PFSK-1 (cell line): ENCODE data around the gene CHD6.

Experiments used
- FOXP2 ChIP-seq: optimal IDR thresholded peaks from 2 replicates; pipeline ENCODE3; 2011; ENCODE audit warnings: borderline replicate concordance, control low read depth, inconsistent platforms; ENCODE audit not compliant: insufficient read depth; ENCODE audit errors: extremely low read length, extremely low read depth
- POLR2AphosphoS5 ChIP-seq: IDR thresholded peaks from 2 replicates; pipeline ENCODE4 v1.6.1; 2012; ENCODE audit warnings: low read depth, mild to moderate bottlenecking, control low read depth, low read length, moderate library complexity
- SIN3A ChIP-seq: IDR thresholded peaks from 2 replicates; pipeline ENCODE4 v1.6.1; 2012; ENCODE audit warnings: mild to moderate bottlenecking, low read length, moderate library complexity, borderline replicate concordance; ENCODE audit not compliant: insufficient read depth
- TAF1 ChIP-seq: IDR thresholded peaks from 2 replicates; pipeline ENCODE4 v1.6.1; 2012; ENCODE audit warnings: low read length, control low read depth, borderline replicate concordance; ENCODE audit not compliant: insufficient read depth
- TF ChIP-seq, protein P1 (sequence below), 2 experiments: IDR thresholded peaks; 2 replicates each; pipeline versions ENCODE4 v1.6.1 to v1.8.0; 2011 to 2012; ENCODE audit warnings: low read depth in 2 of 2, low read length in 2 of 2, control low read depth in 1 of 2, inconsistent platforms in 1 of 2, mild to moderate bottlenecking in 1 of 2, moderate library complexity in 1 of 2; ENCODE audit not compliant: insufficient read depth in 1 of 2

Gene CHD6

DNA sequence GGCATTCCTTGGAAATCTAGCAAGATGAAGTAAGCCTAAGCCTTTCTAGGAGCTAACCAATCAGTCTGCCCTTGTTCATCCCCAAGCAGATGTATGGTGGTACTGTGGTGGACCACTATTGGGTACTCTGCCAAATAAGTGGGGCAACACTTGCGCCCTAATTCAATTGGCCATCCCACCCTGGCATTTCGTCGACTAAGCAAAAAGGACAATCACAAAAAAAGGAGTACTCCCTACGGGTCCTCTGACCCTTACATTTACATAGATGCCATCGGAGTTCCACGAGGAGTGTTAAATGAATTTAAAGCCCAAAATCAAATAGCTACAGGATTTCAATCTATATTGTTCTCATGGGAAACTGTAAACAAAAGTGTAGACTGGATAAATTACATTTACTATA, 19.5 kb downstream of the CHD6 start:
- TF ChIP-seq FOXP2, result no peak
- no peak for TF ChIP-seq POLR2AphosphoS5
- no peak for TF ChIP-seq SIN3A
- TF ChIP-seq, protein P1, sequence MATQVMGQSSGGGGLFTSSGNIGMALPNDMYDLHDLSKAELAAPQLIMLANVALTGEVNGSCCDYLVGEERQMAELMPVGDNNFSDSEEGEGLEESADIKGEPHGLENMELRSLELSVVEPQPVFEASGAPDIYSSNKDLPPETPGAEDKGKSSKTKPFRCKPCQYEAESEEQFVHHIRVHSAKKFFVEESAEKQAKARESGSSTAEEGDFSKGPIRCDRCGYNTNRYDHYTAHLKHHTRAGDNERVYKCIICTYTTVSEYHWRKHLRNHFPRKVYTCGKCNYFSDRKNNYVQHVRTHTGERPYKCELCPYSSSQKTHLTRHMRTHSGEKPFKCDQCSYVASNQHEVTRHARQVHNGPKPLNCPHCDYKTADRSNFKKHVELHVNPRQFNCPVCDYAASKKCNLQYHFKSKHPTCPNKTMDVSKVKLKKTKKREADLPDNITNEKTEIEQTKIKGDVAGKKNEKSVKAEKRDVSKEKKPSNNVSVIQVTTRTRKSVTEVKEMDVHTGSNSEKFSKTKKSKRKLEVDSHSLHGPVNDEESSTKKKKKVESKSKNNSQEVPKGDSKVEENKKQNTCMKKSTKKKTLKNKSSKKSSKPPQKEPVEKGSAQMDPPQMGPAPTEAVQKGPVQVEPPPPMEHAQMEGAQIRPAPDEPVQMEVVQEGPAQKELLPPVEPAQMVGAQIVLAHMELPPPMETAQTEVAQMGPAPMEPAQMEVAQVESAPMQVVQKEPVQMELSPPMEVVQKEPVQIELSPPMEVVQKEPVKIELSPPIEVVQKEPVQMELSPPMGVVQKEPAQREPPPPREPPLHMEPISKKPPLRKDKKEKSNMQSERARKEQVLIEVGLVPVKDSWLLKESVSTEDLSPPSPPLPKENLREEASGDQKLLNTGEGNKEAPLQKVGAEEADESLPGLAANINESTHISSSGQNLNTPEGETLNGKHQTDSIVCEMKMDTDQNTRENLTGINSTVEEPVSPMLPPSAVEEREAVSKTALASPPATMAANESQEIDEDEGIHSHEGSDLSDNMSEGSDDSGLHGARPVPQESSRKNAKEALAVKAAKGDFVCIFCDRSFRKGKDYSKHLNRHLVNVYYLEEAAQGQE (IDR thresholded peaks at IDR 0.05; ENCODE audit: insufficient read depth in 1 of 2, low read depth in 2 of 2, low read length in 2 of 2), result no peak
- no peak for TF ChIP-seq TAF1

DNA sequence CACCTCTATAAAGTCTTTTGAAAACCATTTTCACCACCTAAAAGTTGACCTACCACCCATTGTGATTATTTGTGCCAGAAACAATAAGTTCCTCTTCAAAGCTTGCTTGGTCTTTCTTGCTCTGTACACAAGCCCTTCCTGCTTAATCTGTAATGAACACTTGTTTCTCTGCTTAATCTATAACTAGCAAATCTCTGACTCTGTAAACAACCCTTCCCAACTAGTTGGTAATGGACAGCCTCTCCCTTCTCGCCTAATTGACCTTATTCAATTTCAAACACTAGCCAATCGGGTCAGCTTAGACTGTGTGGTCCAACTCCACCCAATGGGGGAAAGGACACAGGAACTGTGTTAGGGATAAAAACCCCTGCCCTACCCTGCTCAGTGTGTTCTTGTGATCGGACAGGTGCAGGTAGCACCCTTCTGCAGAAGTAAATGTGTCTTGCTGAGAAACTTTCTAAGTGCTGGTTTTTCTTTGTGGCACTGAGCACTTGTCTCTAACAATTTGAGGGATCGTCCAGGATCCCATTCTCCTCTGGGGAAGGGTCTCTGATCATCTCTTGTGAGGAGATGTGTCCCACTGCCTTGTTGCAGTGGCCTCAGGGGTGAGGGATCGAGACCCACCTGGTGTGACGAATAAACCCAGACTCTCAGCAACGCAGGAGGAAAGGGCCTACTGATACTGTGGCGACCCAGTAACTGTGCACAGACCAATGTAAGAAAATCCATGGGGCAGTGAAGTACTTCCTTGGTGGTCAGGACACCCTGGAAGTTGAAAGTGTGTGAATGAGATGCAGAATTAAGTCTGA, 23.5 kb downstream of the CHD6 start:
- TF ChIP-seq, protein P1 (IDR thresholded peaks at IDR 0.05; ENCODE audit: insufficient read depth in 1 of 2, low read depth in 2 of 2, low read length in 2 of 2), result no peak
- TF ChIP-seq TAF1, result no peak
- TF ChIP-seq SIN3A, result no peak
- TF ChIP-seq FOXP2, result no peak
- no peak for TF ChIP-seq POLR2AphosphoS5

DNA sequence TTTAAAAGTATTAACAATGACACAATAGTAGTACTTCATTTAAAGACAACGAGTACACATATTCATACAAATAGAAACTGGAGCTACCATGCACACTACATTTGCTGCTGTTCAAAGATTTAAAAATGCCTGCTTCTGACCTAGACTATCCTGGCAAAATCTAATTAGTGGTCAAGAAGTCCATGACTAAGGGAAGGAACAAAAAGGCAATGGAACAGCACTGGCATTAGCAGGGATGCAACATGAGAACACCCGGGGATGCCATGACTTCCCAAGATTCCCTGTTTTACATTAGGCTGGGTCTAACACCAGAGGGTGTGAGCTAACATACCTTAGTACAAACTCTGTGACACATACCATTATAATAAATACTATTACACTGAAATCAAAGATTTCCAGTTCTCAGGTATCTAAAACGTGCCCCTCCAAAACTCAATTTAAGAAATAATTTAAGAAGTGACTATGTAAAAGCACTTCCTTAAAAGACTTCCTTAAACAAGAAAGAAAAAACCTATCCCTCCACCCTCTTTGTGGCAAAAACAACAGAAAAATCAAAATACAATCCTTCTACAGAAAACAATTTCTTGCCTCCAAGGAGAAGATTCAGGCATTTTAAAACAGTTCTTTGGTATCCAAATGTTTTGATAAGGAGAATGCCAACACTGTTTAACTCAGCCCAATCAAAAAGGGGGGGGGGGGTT, 25.5 kb downstream of the CHD6 start:
- no peak for TF ChIP-seq POLR2AphosphoS5

DNA sequence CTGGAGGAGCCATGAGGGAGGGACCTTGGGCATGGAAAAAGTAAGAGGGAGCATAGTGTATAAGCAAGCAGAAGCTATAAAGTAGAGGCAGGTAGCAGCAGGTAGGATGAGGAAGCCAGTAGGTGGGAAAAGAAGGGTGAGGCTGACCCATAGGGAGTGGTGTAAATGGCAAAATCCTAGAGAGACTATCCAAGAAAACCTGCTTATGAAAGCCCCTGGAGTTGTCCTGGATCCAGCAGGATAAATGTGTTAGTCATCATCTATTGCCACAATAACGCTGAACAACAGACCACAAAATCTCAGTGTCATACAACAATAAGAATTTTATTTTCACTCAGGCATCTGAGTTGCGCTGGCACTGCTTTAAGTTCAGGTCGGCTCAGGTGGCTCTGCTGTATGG, 30.2 kb downstream of the CHD6 start:
- no peak for TF ChIP-seq POLR2AphosphoS5
- TF ChIP-seq TAF1, result no peak
- no peak for TF ChIP-seq SIN3A
- no peak for TF ChIP-seq FOXP2
- TF ChIP-seq, protein P1 (IDR thresholded peaks at IDR 0.05; ENCODE audit: insufficient read depth in 1 of 2, low read depth in 2 of 2, low read length in 2 of 2), result no peak

DNA sequence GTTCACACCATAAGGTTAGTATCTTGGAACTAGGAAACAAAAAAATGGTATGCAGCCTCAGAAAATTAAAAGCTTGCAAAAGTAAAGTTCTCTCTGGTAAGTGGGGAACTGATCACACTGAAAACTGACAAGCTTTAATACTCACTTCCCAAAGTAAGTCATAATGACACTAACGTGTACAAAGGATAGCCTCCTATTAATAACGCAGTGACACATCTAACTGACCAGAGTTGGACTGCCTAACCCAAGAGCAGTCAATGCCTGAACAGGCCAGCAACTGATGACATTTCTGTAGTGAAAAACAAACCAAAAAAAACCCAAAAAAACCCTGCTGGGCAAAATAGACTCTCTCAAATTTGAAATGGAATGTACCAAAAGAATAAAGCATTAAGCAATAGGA, 30.7 kb downstream of the CHD6 start:
- TF ChIP-seq POLR2AphosphoS5 (no peak), SIN3A (no peak), FOXP2 (no peak), TAF1 (no peak)
- TF ChIP-seq, protein P1 (IDR thresholded peaks at IDR 0.05; ENCODE audit: insufficient read depth in 1 of 2, low read depth in 2 of 2, low read length in 2 of 2), result no peak
